H1 (cell line): ENCODE results near the gene ELAVL1. TPM values are rescaled to one million over a fixed set of nuclear protein-coding genes. Genes with fewer than 3 reads are reported as not detected.

ENCODE experiments used
- CTCF ChIA-PET: fragments of 300-600 bp; sonication (Branson Sonifier 250); formaldehyde crosslinking; loops from one replicate; lab custom pipeline; 2021; ENCODE audit not compliant: partially characterized antibody; lab: Charles Lee
- POLR2A ChIA-PET: fragments of 300-600 bp; sonication (Branson Sonifier 250); formaldehyde crosslinking; loops from one replicate; lab custom pipeline; 2021; ENCODE audit warnings: inconsistent platforms; ENCODE audit not compliant: partially characterized antibody; lab: Charles Lee
- DNase-seq, 2 experiments: peaks; one replicate each; pipeline versions ENCODE4 v3.0.0 to v3.0.0-alpha.2; 2010 to 2022; ENCODE audit warnings: low spot score in 2 of 2, low read depth in 1 of 2, mixed read lengths in 1 of 2
- FAIRE-seq: peaks from 2 replicates; lab custom pipeline; 2011; peaks lifted over from hg19 to GRCh38; lab: Jason Lieb, UNC
- H2AFZ ChIP-seq: 2 replicates; pipeline ENCODE4 v1.8.1; 2012; ENCODE audit warnings: low read length, inconsistent platforms
- H2AK5ac ChIP-seq: 2 replicates; pipeline ENCODE4 v1.6.1; 2013; ENCODE audit warnings: low read depth, low read length
- H2BK120ac ChIP-seq: replicated peaks from 2 replicates; pipeline ENCODE3; 2013; ENCODE audit warnings: low read depth, low read length, inconsistent platforms
- H2BK12ac ChIP-seq: 2 replicates; pipeline ENCODE4 v1.6.1; 2013; ENCODE audit warnings: low read depth, low read length
- H2BK15ac ChIP-seq: 2 replicates; pipeline ENCODE4 v1.6.1; 2013; ENCODE audit warnings: low read length
- H2BK20ac ChIP-seq: 2 replicates; pipeline ENCODE4 v1.6.1; 2013; ENCODE audit warnings: low read length
- H2BK5ac ChIP-seq: 2 replicates; pipeline ENCODE4 v1.6.1; 2013; ENCODE audit warnings: low read depth, low read length
- H3K14ac ChIP-seq: 2 replicates; pipeline ENCODE4 v1.6.1; 2013; ENCODE audit warnings: inconsistent platforms; ENCODE audit not compliant: insufficient read length
- H3K18ac ChIP-seq: 2 replicates; pipeline ENCODE4 v1.6.1; 2013; ENCODE audit warnings: low read length; ENCODE audit errors: extremely low read depth
- H3K23ac ChIP-seq: 2 replicates; pipeline ENCODE4 v1.6.1; 2013; ENCODE audit warnings: inconsistent platforms; ENCODE audit not compliant: insufficient read length
- H3K23me2 ChIP-seq: 2 replicates; pipeline ENCODE4 v1.6.1; 2013; ENCODE audit warnings: low read depth, low read length
- H3K27ac ChIP-seq: 2 replicates; pipeline ENCODE4 v1.6.1; 2011; ENCODE audit warnings: low read depth, low read length, inconsistent platforms
- H3K27me3 ChIP-seq, 4 experiments: replicated peaks in 1 of 4; 1 replicate in 1 of 4; 2 replicates in 3 of 4; pipeline versions ENCODE4 v1.6.1 to v1.8.1; 2011 to 2013; ENCODE audit warnings: low read length in 3 of 4, mild to moderate bottlenecking in 3 of 4, inconsistent platforms in 2 of 4, mixed read lengths in 2 of 4, moderate library complexity in 1 of 4; ENCODE audit not compliant: control insufficient read depth in 3 of 4, insufficient read depth in 3 of 4; ENCODE audit errors: extremely low read depth in 1 of 4
- H3K36me3 ChIP-seq, 4 experiments: 2 replicates each; pipeline versions ENCODE4 v1.6.1 to v1.8.1; 2011 to 2013; ENCODE audit warnings: mild to moderate bottlenecking in 4 of 4, low read length in 3 of 4, moderate library complexity in 2 of 4, control low read depth in 1 of 4, inconsistent platforms in 1 of 4; ENCODE audit not compliant: insufficient read depth in 4 of 4, control insufficient read depth in 2 of 4
- H3K4ac ChIP-seq: replicated peaks from 2 replicates; pipeline ENCODE3; 2013; ENCODE audit warnings: low read length, low read depth, mixed read lengths, inconsistent platforms; ENCODE audit not compliant: insufficient read length
- H3K4me1 ChIP-seq, 4 experiments: replicated peaks in 1 of 4; 1 replicate in 1 of 4; 2 replicates in 3 of 4; pipeline versions ENCODE4 v1.6.1 to v1.8.1; 2011 to 2013; ENCODE audit warnings: low read length in 3 of 4, inconsistent platforms in 2 of 4, mixed read lengths in 1 of 4; ENCODE audit not compliant: insufficient read depth in 4 of 4, control insufficient read depth in 3 of 4
- H3K4me2 ChIP-seq, 2 experiments: 2 replicates each; pipeline versions ENCODE4 v1.6.1 to v1.8.1; 2011 to 2013; ENCODE audit warnings: low read depth in 2 of 2, low read length in 2 of 2, control low read depth in 1 of 2, inconsistent platforms in 1 of 2, mild to moderate bottlenecking in 1 of 2; ENCODE audit not compliant: insufficient read depth in 1 of 2
- H3K4me3 ChIP-seq, 4 experiments: fragments of 200-600, 300-600 bp in 1 of 4; sonication (generic), shearing (Covaris generic), sonication (Bioruptor Twin) in 1 of 4; 2 replicates each; pipeline versions ENCODE4 v1.5.1 to v1.8.1; 2011 to 2016; ENCODE audit warnings: low read length in 4 of 4, low read depth in 3 of 4, control low read depth in 2 of 4, inconsistent platforms in 2 of 4, mild to moderate bottlenecking in 2 of 4, mixed read lengths in 1 of 4, moderate library complexity in 1 of 4; ENCODE audit not compliant: insufficient read depth in 2 of 4; ENCODE audit errors: extremely low read depth in 1 of 4
- H3K56ac ChIP-seq: replicated peaks from 2 replicates; pipeline ENCODE3; 2013; ENCODE audit warnings: low read depth, mild to moderate bottlenecking, mixed read lengths, low read length, inconsistent platforms; ENCODE audit not compliant: insufficient read length
- H3K79me1 ChIP-seq: 2 replicates; pipeline ENCODE4 v1.6.1; 2013; ENCODE audit warnings: low read depth, low read length, control low read depth
- H3K79me2 ChIP-seq, 2 experiments: 2 replicates each; pipeline versions ENCODE4 v1.6.1 to v1.8.1; 2012 to 2013; ENCODE audit warnings: low read length in 2 of 2, mild to moderate bottlenecking in 2 of 2, inconsistent platforms in 1 of 2; ENCODE audit not compliant: insufficient read depth in 2 of 2, control insufficient read depth in 1 of 2
- H3K9ac ChIP-seq, 4 experiments: replicated peaks in 1 of 4; 1 replicate in 1 of 4; 2 replicates in 3 of 4; pipeline versions ENCODE4 v1.6.1 to v1.8.1; 2011 to 2013; ENCODE audit warnings: low read depth in 3 of 4, low read length in 3 of 4, control low read depth in 2 of 4, mild to moderate bottlenecking in 2 of 4, moderate library complexity in 2 of 4, inconsistent platforms in 1 of 4; ENCODE audit errors: extremely low read depth in 1 of 4
- H3K9me3 ChIP-seq, 2 experiments: 2 replicates each; pipeline versions ENCODE4 v1.6.1 to v1.8.1; 2012 to 2013; ENCODE audit warnings: mild to moderate bottlenecking in 2 of 2, moderate library complexity in 2 of 2, control low read depth in 1 of 2, inconsistent platforms in 1 of 2, low read depth in 1 of 2, low read length in 1 of 2, mixed read lengths in 1 of 2; ENCODE audit not compliant: insufficient read depth in 2 of 2
- H4K20me1 ChIP-seq, 2 experiments: replicated peaks in 1 of 2; 2 replicates each; pipeline versions ENCODE3 to v1.8.1; 2011 to 2013; ENCODE audit warnings: inconsistent platforms in 2 of 2, low read length in 2 of 2, mild to moderate bottlenecking in 1 of 2; ENCODE audit not compliant: insufficient read depth in 2 of 2, control insufficient read depth in 1 of 2
- H4K5ac ChIP-seq: 2 replicates; pipeline ENCODE4 v1.6.1; 2013; ENCODE audit warnings: low read length, low read depth, mixed read lengths, inconsistent platforms; ENCODE audit not compliant: insufficient read length
- H4K8ac ChIP-seq: 2 replicates; pipeline ENCODE4 v1.8.0; 2013; ENCODE audit warnings: mild to moderate bottlenecking, moderate library complexity, low read length, inconsistent platforms; ENCODE audit not compliant: insufficient read depth; ENCODE audit errors: extremely low read depth
- H4K91ac ChIP-seq: replicated peaks from 2 replicates; pipeline ENCODE3; 2013; ENCODE audit warnings: low read length, mixed read lengths, inconsistent platforms; ENCODE audit not compliant: insufficient read length
- ATF3 ChIP-seq: IDR thresholded peaks from 2 replicates; pipeline ENCODE4 v1.6.1; 2011; ENCODE audit warnings: low read depth, mild to moderate bottlenecking, low read length; ENCODE audit not compliant: insufficient read depth
- CTBP2 ChIP-seq: IDR thresholded peaks from 2 replicates; pipeline ENCODE4 v1.7.0; 2011; ENCODE audit warnings: borderline replicate concordance, mild to moderate bottlenecking, moderate library complexity, mixed read lengths, low read length; ENCODE audit not compliant: insufficient read depth, insufficient read length
- EP300 ChIP-seq, 2 experiments: IDR thresholded peaks; 1 replicate in 1 of 2; 2 replicates in 1 of 2; pipeline ENCODE4 v1.6.1; 2011 to 2012; ENCODE audit warnings: low read depth in 2 of 2, low read length in 2 of 2, mild to moderate bottlenecking in 2 of 2, borderline replicate concordance in 1 of 2, inconsistent platforms in 1 of 2, moderate library complexity in 1 of 2
- KDM4A ChIP-seq: IDR thresholded peaks from one replicate; pipeline ENCODE4 v1.7.1; 2012; ENCODE audit warnings: low read depth, mild to moderate bottlenecking, moderate library complexity, low read length, inconsistent platforms; ENCODE audit not compliant: severe bottlenecking
- NANOG ChIP-seq: IDR thresholded peaks from 2 replicates; pipeline ENCODE4 v1.6.1; 2011; ENCODE audit warnings: low read length, low read depth, mild to moderate bottlenecking, inconsistent platforms; ENCODE audit not compliant: insufficient read depth, poor library complexity, severe bottlenecking
- TAF1 ChIP-seq: IDR thresholded peaks from 2 replicates; pipeline ENCODE4 v1.6.1; 2011; ENCODE audit warnings: mild to moderate bottlenecking, low read depth, low read length
- TBP ChIP-seq: IDR thresholded peaks from 2 replicates; pipeline ENCODE4 v1.6.1; 2011; ENCODE audit warnings: low read depth, low read length, improper control_type of control experiment
- USF2 ChIP-seq: IDR thresholded peaks from 2 replicates; pipeline ENCODE4 v1.6.1; 2011; ENCODE audit warnings: low read length, improper control_type of control experiment
- WGBS, 2 experiments: shearing (Covaris generic) in 1 of 2; methylation state at CpG; one replicate each; pipeline versions ENCODE4 v1.1.6 to v1.1.7; 2013 to 2015; ENCODE audit warnings: low lambda C conversion rate in 2 of 2, mixed read lengths in 2 of 2, inconsistent platforms in 1 of 2, low coverage in 1 of 2, missing lambda C conversion rate in 1 of 2; ENCODE audit not compliant: insufficient replicate concordance in 2 of 2, insufficient coverage in 1 of 2, insufficient read length in 1 of 2; ENCODE audit errors: extremely low coverage in 1 of 2, missing lambda C conversion rate in 1 of 2; 5-methylcytosine and 5-hydroxymethylcytosine counted together
- polyA plus RNA-seq, 7 experiments: library from polyadenylated mRNA; depleted of rRNA in 3 of 7; stranded (reverse) in 5 of 7; unstranded in 2 of 7; fragments of >200 nt in 5 of 7; fragments of 200-250 nt in 2 of 7; gene quantifications; 1 replicate in 5 of 7; 2 replicates in 1 of 7; 4 replicates in 1 of 7; pipeline versions ENCODE4 v1.2.1 to v1.2.3, GENCODE V29; 2011 to 2013; ENCODE audit warnings: missing spikeins in 2 of 7, mixed read lengths in 2 of 7
- total RNA-seq: library from RNA; stranded (reverse); fragmentation: NEBNext Ultra II Directional; extraction: Animal tissue kit (Norgen Biotek cat#: 25700); gene quantifications from 2 replicates; pipeline ENCODE4 v1.2.1, GENCODE V29; 2021

Gene ELAVL1
- total and polyA plus RNA-seq, 2 of the 8 experiments (the other 6 are each of a cell fraction or from before 2014, with no cell fraction given) = 56.7 to 163 TPM

GRCh38 chr19:8050274-8051096 lies 45.0 kb upstream of the ELAVL1 start:
- H2BK120ac ChIP-seq = no peak overlapping the region
- peak overlapping the region; percentile 36; the same call in 1 of the 2 replicates for H2BK15ac ChIP-seq
- H3K79me1 ChIP-seq = no peaks in the 10 kb centered on the region
- no peaks in the 10 kb centered on the region for H3K9me3 ChIP-seq
- H3K9ac ChIP-seq = peak overlapping the region in 1 of 4 experiments; percentile 38; a peak in 3 of 7 replicates
- no peak overlapping the region for H3K14ac ChIP-seq
- H3K4me1 ChIP-seq = peaks cover 2 to 18% (median 7%) of the 10 kb centered on the region in 4 experiments; a peak in 6 of 7 replicates
- no peak overlapping the region for H2BK20ac ChIP-seq
- peak overlapping the region; percentile 93; the same call in 1 of the 2 replicates for H4K8ac ChIP-seq
- H2AFZ ChIP-seq = peak overlapping the region; percentile 77; the same call in 1 of the 2 replicates
- H4K5ac ChIP-seq = no peak overlapping the region
- H3K27ac ChIP-seq = no peak overlapping the region
- ChIA-PET CTCF (no interaction called here), POLR2A (no interaction called here)
- H3K79me2 ChIP-seq = no peaks in the 10 kb centered on the region
- peak; percentile 28 for FAIRE-seq
- H3K36me3 ChIP-seq = no peaks in the 10 kb centered on the region
- DNase-seq = peak; percentile 100
- no peak overlapping the region for H3K56ac ChIP-seq
- no peaks in the 10 kb centered on the region for H4K20me1 ChIP-seq
- H3K4ac ChIP-seq = peak overlapping the region; percentile 23
- no peak overlapping the region for H2BK5ac ChIP-seq
- H3K4me2 ChIP-seq = peak overlapping the region; percentile 42 to 83
- no peak overlapping the region for H2AK5ac ChIP-seq
- H4K91ac ChIP-seq = peak overlapping the region; percentile 65
- no peak overlapping the region for H3K23ac ChIP-seq
- H2BK12ac ChIP-seq = no peak overlapping the region; the same call in 1 of the 2 replicates
- 14% methylated on average over 33 of the region's 49 CpGs; no CpG with 5 or more reads in 1 of the 2 experiments for WGBS, 2 experiments
- peak overlapping the region; percentile 29 to 64 (median 48) for H3K4me3 ChIP-seq
- peaks cover 0 to 7% (median 5%) of the 10 kb centered on the region in 4 experiments; a peak in 5 of 7 replicates for H3K27me3 ChIP-seq
- peak overlapping the region; percentile 78 for H3K18ac ChIP-seq
- H3K23me2 ChIP-seq = no peaks in the 10 kb centered on the region; the same call in 1 of the 2 replicates
- TF ChIP-seq TBP (peak; percentile 56; the same call in 1 of the 2 replicates), KDM4A (peak; percentile 84), NANOG (no peak), EP300 (IDR thresholded peaks at IDR 0.05; ENCODE audit: borderline replicate concordance in 1 of 2, low read depth in 2 of 2, low read length in 2 of 2) (no peak), USF2 (no peak), CTBP2 (no peak), TAF1 (peak; percentile 70; the same call in 1 of the 2 replicates), ATF3 (no peak)
